ENCODE measurements around the gene VAC14.

DNA sequence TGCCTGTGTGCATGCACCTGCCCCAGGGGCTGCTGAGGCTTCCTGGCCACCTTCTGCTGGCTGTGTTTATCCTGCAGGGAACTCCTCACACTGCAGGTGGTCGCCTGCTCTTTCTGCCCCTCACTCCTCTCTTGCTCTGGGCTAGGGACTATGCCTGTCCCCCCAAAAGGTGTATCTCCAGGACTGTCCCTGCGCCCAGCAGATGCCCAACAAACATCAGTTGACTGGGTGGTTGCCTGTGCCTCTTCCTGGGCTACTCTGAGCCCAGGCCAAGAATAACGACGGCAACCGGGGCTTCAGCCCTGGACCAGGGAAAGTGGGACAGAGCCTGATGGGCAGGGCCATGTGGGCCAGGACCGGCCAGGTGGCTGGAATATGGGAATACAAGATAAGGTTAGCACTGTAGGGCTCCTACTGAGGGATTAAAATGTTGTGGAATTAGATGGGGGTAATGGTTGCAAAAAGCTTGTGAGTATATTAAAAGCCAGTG is 55.4 kb downstream of the VAC14 start:
- TF ChIP-seq, protein P1, sequence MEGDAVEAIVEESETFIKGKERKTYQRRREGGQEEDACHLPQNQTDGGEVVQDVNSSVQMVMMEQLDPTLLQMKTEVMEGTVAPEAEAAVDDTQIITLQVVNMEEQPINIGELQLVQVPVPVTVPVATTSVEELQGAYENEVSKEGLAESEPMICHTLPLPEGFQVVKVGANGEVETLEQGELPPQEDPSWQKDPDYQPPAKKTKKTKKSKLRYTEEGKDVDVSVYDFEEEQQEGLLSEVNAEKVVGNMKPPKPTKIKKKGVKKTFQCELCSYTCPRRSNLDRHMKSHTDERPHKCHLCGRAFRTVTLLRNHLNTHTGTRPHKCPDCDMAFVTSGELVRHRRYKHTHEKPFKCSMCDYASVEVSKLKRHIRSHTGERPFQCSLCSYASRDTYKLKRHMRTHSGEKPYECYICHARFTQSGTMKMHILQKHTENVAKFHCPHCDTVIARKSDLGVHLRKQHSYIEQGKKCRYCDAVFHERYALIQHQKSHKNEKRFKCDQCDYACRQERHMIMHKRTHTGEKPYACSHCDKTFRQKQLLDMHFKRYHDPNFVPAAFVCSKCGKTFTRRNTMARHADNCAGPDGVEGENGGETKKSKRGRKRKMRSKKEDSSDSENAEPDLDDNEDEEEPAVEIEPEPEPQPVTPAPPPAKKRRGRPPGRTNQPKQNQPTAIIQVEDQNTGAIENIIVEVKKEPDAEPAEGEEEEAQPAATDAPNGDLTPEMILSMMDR (IDR thresholded peaks at IDR 0.05): no peak
- TF ChIP-seq POLR2A (IDR thresholded peaks at IDR 0.05; ENCODE audit: low read depth) (no peak), POLR2AphosphoS5 (IDR thresholded peaks at IDR 0.05) (no peak), EP300 (IDR thresholded peaks at IDR 0.05) (no peak)

All from esophagus muscularis mucosa (tissue), 4 donors.